Sigmoid colon (tissue), 7 donors: ENCODE results near the gene OR2A25. TPM values are rescaled to one million over a fixed set of nuclear protein-coding genes. Genes with fewer than 3 reads are reported as not detected.
"Not testable (repeated sequence)": the region's sequence is repeated elsewhere in the genome, so short reads cannot be mapped to it uniquely, and the experiment has no call there.

ENCODE experiments used
- DNase-seq: peaks from one replicate; pipeline ENCODE4 v3.0.0-alpha.2; 2019
- H3K27ac ChIP-seq, 4 donors: fragments of 200-600 bp; sonication (generic); one replicate each; pipeline ENCODE4 v1.5.1; 2016 to 2019; ENCODE audit warnings: mild to moderate bottlenecking in 1 of 4
- H3K27me3 ChIP-seq, 3 donors: fragments of 200-600 bp; sonication (generic); one replicate each; pipeline ENCODE4 v1.5.1; 2019; ENCODE audit warnings: mild to moderate bottlenecking in 1 of 3
- H3K36me3 ChIP-seq, 4 donors: fragments of 200-600 bp; sonication (generic); one replicate each; pipeline ENCODE4 v1.5.1; 2016 to 2019
- H3K4me1 ChIP-seq, 4 donors: fragments of 200-600 bp; sonication (generic); one replicate each; pipeline ENCODE4 v1.5.1; 2017 to 2019
- H3K4me3 ChIP-seq, 4 donors: fragments of 200-600 bp; sonication (generic); one replicate each; pipeline ENCODE4 v1.5.1; 2017 to 2019; ENCODE audit warnings: mild to moderate bottlenecking in 2 of 4, moderate library complexity in 1 of 4
- H3K9me3 ChIP-seq, 4 donors: fragments of 200-600 bp in 3 of 4; sonication (generic) in 3 of 4; one replicate each; pipeline versions ENCODE4 v1.5.1 to v1.6.1; 2013 to 2019
- EP300 ChIP-seq, 4 donors: sonication (generic); formaldehyde crosslinking; IDR thresholded peaks; one replicate each; pipeline ENCODE4 v1.6.1; 2017; ENCODE audit warnings: antibody characterized with exemption in 4 of 4
- POLR2A ChIP-seq, 2 donors: fragments of 450-650 bp; IDR thresholded peaks; one replicate each; pipeline ENCODE4 v1.6.1; 2016; ENCODE audit warnings: antibody characterized with exemption in 2 of 2, mild to moderate bottlenecking in 2 of 2, moderate library complexity in 2 of 2
- POLR2AphosphoS5 ChIP-seq, 4 donors: sonication (generic); formaldehyde crosslinking; IDR thresholded peaks; one replicate each; pipeline ENCODE4 v1.6.1; 2017; ENCODE audit warnings: antibody characterized with exemption in 4 of 4
- WGBS, 2 donors: extraction: QIAGEN DNeasy Blood & Tissue Kit; methylation state at CpG; one replicate each; pipeline ENCODE4 v1.1.7; 2013; 5-methylcytosine and 5-hydroxymethylcytosine counted together
- intact Hi-C: fragments of 100-400 bp; cut with DNase I; formaldehyde crosslinking; loops from one replicate; pipeline ENCODE4 v1.15.1; 2023
- polyA plus RNA-seq, 3 donors: library from polyadenylated mRNA; stranded (reverse); fragments of 200-250 nt; gene quantifications; one replicate each; pipeline ENCODE4 v1.2.3, GENCODE V29; 2013
- total RNA-seq, 4 donors: library from RNA; depleted of rRNA; stranded (reverse); fragments of >200 nt; gene quantifications; one replicate each; pipeline ENCODE4 v1.1.0, GENCODE V29; 2016
- TF ChIP-seq, protein P1 (sequence below), 4 experiments: fragments of 450-650 bp in 3 of 4; fragments of 200-600 bp in 1 of 4; IDR thresholded peaks; one replicate each; pipeline ENCODE4 v1.5.1; 2016 to 2019; ENCODE audit warnings: antibody characterized with exemption in 4 of 4, mild to moderate bottlenecking in 3 of 4, moderate library complexity in 2 of 4
- donor health status: healthy with polysubstance abuse.
- donor health status: Bipolar disorder and iron deficiency.
- donor health status: healthy.

The OR2A25 gene
- total and polyA plus RNA-seq, 7 donors = not detected

GRCh38 chr7:144038887-144039286 lies 30.7 kb upstream of the OR2A25 start:
- intact Hi-C loops = no loop called here
- H3K4me3 ChIP-seq = no peak overlapping the region
- H3K9me3 ChIP-seq = no peaks in the 10 kb centered on the region
- no peak overlapping the region for H3K27ac ChIP-seq
- H3K36me3 ChIP-seq = no peaks in the 10 kb centered on the region
- 40 to 83% methylated on average over 4 of the region's 4 CpGs for WGBS, 2 donors
- no peaks in the 10 kb centered on the region for H3K4me1 ChIP-seq
- TF ChIP-seq, protein P1, sequence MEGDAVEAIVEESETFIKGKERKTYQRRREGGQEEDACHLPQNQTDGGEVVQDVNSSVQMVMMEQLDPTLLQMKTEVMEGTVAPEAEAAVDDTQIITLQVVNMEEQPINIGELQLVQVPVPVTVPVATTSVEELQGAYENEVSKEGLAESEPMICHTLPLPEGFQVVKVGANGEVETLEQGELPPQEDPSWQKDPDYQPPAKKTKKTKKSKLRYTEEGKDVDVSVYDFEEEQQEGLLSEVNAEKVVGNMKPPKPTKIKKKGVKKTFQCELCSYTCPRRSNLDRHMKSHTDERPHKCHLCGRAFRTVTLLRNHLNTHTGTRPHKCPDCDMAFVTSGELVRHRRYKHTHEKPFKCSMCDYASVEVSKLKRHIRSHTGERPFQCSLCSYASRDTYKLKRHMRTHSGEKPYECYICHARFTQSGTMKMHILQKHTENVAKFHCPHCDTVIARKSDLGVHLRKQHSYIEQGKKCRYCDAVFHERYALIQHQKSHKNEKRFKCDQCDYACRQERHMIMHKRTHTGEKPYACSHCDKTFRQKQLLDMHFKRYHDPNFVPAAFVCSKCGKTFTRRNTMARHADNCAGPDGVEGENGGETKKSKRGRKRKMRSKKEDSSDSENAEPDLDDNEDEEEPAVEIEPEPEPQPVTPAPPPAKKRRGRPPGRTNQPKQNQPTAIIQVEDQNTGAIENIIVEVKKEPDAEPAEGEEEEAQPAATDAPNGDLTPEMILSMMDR (IDR thresholded peaks at IDR 0.05) = no peak
- no peak for TF ChIP-seq EP300 (IDR thresholded peaks at IDR 0.05)
- no peak for TF ChIP-seq POLR2AphosphoS5 (IDR thresholded peaks at IDR 0.05)
- no peak for TF ChIP-seq POLR2A (IDR thresholded peaks at IDR 0.05)
- DNase-seq = no peak
- no peaks in the 10 kb centered on the region for H3K27me3 ChIP-seq

- no peaks in the 10 kb centered on the region for H3K36me3 ChIP-seq
- intact Hi-C loops = no loop called here
- H3K4me1 ChIP-seq = no peaks in the 10 kb centered on the region
- DNase-seq = no peak
- no peak for TF ChIP-seq POLR2A (IDR thresholded peaks at IDR 0.05)
- TF ChIP-seq, protein P1 (IDR thresholded peaks at IDR 0.05) = no peak
- no peak for TF ChIP-seq EP300 (IDR thresholded peaks at IDR 0.05)
- TF ChIP-seq POLR2AphosphoS5 (IDR thresholded peaks at IDR 0.05) = no peak
- no peak within 1 kb of the TSS for H3K4me3 ChIP-seq
- 28 to 65% methylated on average over 1 of the region's 1 CpG for WGBS, 2 donors
- H3K27ac ChIP-seq = no peak within 1 kb of the TSS
- no peaks in the 10 kb centered on the region for H3K27me3 ChIP-seq
- H3K9me3 ChIP-seq = no peaks in the 10 kb centered on the region
Measured at GRCh38 chr7:144048648-144049047, 21.0 kb upstream of the OR2A25 start, which contains the start of gene OR2A5. Gene OR2A5 (plus strand): TSS chr7:144048948. CDS start chr7:144050402, 1,454 bp downstream.

GRCh38 chr7:144049491-144049890 lies 20.1 kb upstream of the OR2A25 start:
- no peak overlapping the region for H3K27ac ChIP-seq
- no peaks in the 10 kb centered on the region for H3K4me1 ChIP-seq
- 38 to 73% methylated on average over 2 of the region's 2 CpGs for WGBS, 2 donors
- no peaks in the 10 kb centered on the region for H3K27me3 ChIP-seq
- no peak for DNase-seq
- no peaks in the 10 kb centered on the region for H3K36me3 ChIP-seq
- H3K9me3 ChIP-seq = no peaks in the 10 kb centered on the region
- intact Hi-C loops = no loop called here
- TF ChIP-seq POLR2AphosphoS5 (IDR thresholded peaks at IDR 0.05) = no peak
- no peak for TF ChIP-seq EP300 (IDR thresholded peaks at IDR 0.05)
- TF ChIP-seq POLR2A (IDR thresholded peaks at IDR 0.05) = no peak
- TF ChIP-seq, protein P1 (IDR thresholded peaks at IDR 0.05) = no peak
- no peak overlapping the region for H3K4me3 ChIP-seq

GRCh38 chr7:144050093-144050492 lies 19.5 kb upstream of the OR2A25 start:
- intact Hi-C loops = no loop called here
- no peaks in the 10 kb centered on the region for H3K4me1 ChIP-seq
- no peak for DNase-seq
- H3K36me3 ChIP-seq = no peaks in the 10 kb centered on the region
- no peaks in the 10 kb centered on the region for H3K27me3 ChIP-seq
- H3K27ac ChIP-seq = no peak overlapping the region
- WGBS, 2 donors = 52 to 57% methylated on average over 3 of the region's 3 CpGs
- H3K9me3 ChIP-seq = no peaks in the 10 kb centered on the region
- TF ChIP-seq, protein P1 (IDR thresholded peaks at IDR 0.05) = no peak
- no peak for TF ChIP-seq POLR2AphosphoS5 (IDR thresholded peaks at IDR 0.05)
- no peak for TF ChIP-seq POLR2A (IDR thresholded peaks at IDR 0.05)
- TF ChIP-seq EP300 (IDR thresholded peaks at IDR 0.05) = no peak
- no peak overlapping the region for H3K4me3 ChIP-seq

DNA sequence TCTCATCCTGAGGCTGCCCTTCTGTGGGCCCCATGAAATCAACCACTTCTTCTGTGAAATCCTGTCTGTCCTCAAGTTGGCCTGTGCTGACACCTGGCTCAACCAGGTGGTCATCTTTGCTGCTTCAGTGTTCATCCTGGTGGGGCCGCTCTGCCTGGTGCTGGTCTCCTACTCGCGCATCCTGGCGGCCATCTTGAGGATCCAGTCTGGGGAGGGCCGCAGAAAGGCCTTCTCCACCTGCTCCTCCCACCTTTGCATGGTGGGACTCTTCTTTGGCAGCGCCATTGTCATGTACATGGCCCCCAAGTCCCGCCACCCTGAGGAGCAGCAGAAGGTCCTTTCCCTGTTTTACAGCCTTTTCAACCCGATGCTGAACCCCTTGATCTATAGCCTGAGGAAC lies 18.7 kb upstream of the OR2A25 start:
- H3K9me3 ChIP-seq, DNase-seq, H3K4me1 ChIP-seq, H3K27ac ChIP-seq, intact Hi-C loops, H3K4me3 ChIP-seq, H3K27me3 ChIP-seq, H3K36me3 ChIP-seq: not testable (repeated sequence)
- WGBS, 2 donors = 86 to 91% methylated on average over 8 of the region's 8 CpGs
